OCI-LY3 (cell line): ENCODE results near the gene LNPK.
A peak's percentile ranks its signal among the peaks of the same experiment; 100 is the strongest.

Source experiments
- H2AFZ ChIP-seq: fragments of 200-600, 300-600 bp; shearing (Covaris generic); 2 replicates; pipeline ENCODE4 v1.6.0; 2014; ENCODE audit warnings: antibody characterized with exemption, low read depth, low read length
- H3K27ac ChIP-seq: fragments of 200-600, 300-600 bp; sonication (generic); 2 replicates; pipeline ENCODE4 v1.5.1; 2014; ENCODE audit warnings: mild to moderate bottlenecking, low read length, moderate library complexity, mixed read lengths
- H3K27me3 ChIP-seq: fragments of 200-600, 300-600 bp; sonication (generic); 2 replicates; pipeline ENCODE4 v1.6.1; 2014; ENCODE audit warnings: low read depth, low read length, mixed read lengths
- H3K36me3 ChIP-seq: fragments of 200-600, 300-600 bp; sonication (generic); replicated peaks from 2 replicates; pipeline ENCODE3; 2014; ENCODE audit warnings: low read depth, low read length, mixed read lengths
- H3K4me1 ChIP-seq: fragments of 300-600, 200-600 bp; sonication (generic); 2 replicates; pipeline ENCODE4 v1.6.1; 2014; ENCODE audit warnings: low read length, mixed read lengths
- H3K4me2 ChIP-seq: fragments of 200-600, 300-600 bp; sonication (generic); 2 replicates; pipeline ENCODE4 v1.6.1; 2014; ENCODE audit warnings: low read length, mixed read lengths
- H3K4me3 ChIP-seq: fragments of 300-600, 200-600 bp; sonication (generic); 2 replicates; pipeline ENCODE4 v1.5.1; 2014; ENCODE audit warnings: antibody characterized with exemption, mild to moderate bottlenecking, low read length, moderate library complexity
- H3K79me2 ChIP-seq: fragments of 300-600, 200-600 bp; shearing (Covaris generic); 2 replicates; pipeline ENCODE4 v1.6.1; 2014; ENCODE audit warnings: mild to moderate bottlenecking, low read length, mixed read lengths
- H3K9ac ChIP-seq: fragments of 300-600, 200-600 bp; shearing (Covaris generic); 2 replicates; pipeline ENCODE4 v1.6.0; 2014; ENCODE audit warnings: mild to moderate bottlenecking, low read length, moderate library complexity
- H3K9me3 ChIP-seq: fragments of 200-600, 300-600 bp; shearing (Covaris generic); 2 replicates; pipeline ENCODE4 v1.6.1; 2014; ENCODE audit warnings: low read length, mixed read lengths; ENCODE audit not compliant: insufficient read depth
- H4K20me1 ChIP-seq: fragments of 200-600, 300-600 bp; sonication (generic); 2 replicates; pipeline ENCODE4 v1.6.1; 2016; ENCODE audit warnings: low read length, mixed read lengths; ENCODE audit not compliant: insufficient read depth
- CTCF ChIP-seq: fragments of 200-600, 300-600 bp; sonication (generic); IDR thresholded peaks from 2 replicates; pipeline ENCODE4 v1.5.1; 2014; ENCODE audit warnings: antibody characterized with exemption, low read length, low read depth
- EZH2phosphoT487 ChIP-seq: fragments of 200-600 bp; shearing (Covaris generic); IDR thresholded peaks from 2 replicates; pipeline ENCODE4 v1.6.1; 2018; ENCODE audit warnings: antibody characterized with exemption, mixed run types, low read depth

Gene LNPK

GRCh38 chr2:176001916-176002687 lies at the start of gene LNPK:
TSS of gene LNPK (minus strand) at chr2:176002267. CDS start at chr2:175995584, 6,683 bp downstream.
- Histone ChIP-seq H3K9me3 (no peaks in the 10 kb centered on the region), H3K9ac (peak within 1 kb of the TSS; percentile 65), H3K4me1 (peaks cover 5% of the 10 kb centered on the region; the same call in 1 of the 2 replicates), H3K27me3 (no peaks in the 10 kb centered on the region), H3K79me2 (peaks cover 38% of the 10 kb centered on the region), H4K20me1 (no peaks in the 10 kb centered on the region), H3K4me3 (peak within 1 kb of the TSS; percentile 88), H3K36me3 (no peaks in the 10 kb centered on the region), H2AFZ (peak within 1 kb of the TSS; percentile 97), H3K27ac (peak within 1 kb of the TSS; percentile 7; the same call in 1 of the 2 replicates), H3K4me2 (peak within 1 kb of the TSS; percentile 97)
- TF ChIP-seq CTCF, result no peak
- TF ChIP-seq EZH2phosphoT487, result no peak

GRCh38 chr2:176039375-176039774 lies 37.3 kb upstream of the LNPK start:
- Histone ChIP-seq H3K4me1 (peaks cover 14% of the 10 kb centered on the region), H2AFZ (no peak overlapping the region), H3K36me3 (no peaks in the 10 kb centered on the region), H4K20me1 (no peaks in the 10 kb centered on the region), H3K27me3 (no peaks in the 10 kb centered on the region), H3K4me2 (peak overlapping the region; percentile 52), H3K79me2 (no peaks in the 10 kb centered on the region), H3K9me3 (no peaks in the 10 kb centered on the region), H3K27ac (no peak overlapping the region), H3K4me3 (peak overlapping the region; percentile 27; the same call in 1 of the 2 replicates), H3K9ac (no peak overlapping the region)
- no peak for TF ChIP-seq EZH2phosphoT487
- TF ChIP-seq CTCF, result no peak

DNA sequence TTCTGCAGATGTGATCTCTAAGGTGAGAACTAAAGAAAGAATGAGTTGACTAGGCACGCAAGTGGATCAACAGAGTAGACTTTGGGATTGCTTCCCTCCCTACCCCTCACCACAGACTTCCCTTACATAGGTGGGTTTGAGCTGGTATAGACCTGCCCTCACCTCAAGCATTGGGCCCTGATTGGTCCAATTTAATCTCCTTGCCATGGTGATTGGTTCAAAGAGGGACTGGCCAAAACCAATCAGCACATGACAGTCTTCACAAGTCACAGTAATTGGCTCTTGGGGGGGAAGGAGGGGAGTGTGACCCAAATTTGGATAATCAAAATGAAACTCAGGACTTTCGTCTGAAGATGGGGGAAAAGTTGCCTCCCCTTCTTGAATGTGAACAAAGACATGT lies 36.6 kb upstream of the LNPK start:
- Histone ChIP-seq H3K36me3 (no peaks in the 10 kb centered on the region), H3K79me2 (no peaks in the 10 kb centered on the region), H4K20me1 (no peaks in the 10 kb centered on the region), H3K4me2 (peak overlapping the region; percentile 52), H3K9ac (no peak overlapping the region), H2AFZ (peak overlapping the region; percentile 8; the same call in 1 of the 2 replicates), H3K4me3 (no peak overlapping the region), H3K27ac (no peak overlapping the region), H3K27me3 (no peaks in the 10 kb centered on the region), H3K9me3 (no peaks in the 10 kb centered on the region), H3K4me1 (peaks cover 14% of the 10 kb centered on the region)
- TF ChIP-seq CTCF, result no peak
- TF ChIP-seq EZH2phosphoT487, result no peak

DNA sequence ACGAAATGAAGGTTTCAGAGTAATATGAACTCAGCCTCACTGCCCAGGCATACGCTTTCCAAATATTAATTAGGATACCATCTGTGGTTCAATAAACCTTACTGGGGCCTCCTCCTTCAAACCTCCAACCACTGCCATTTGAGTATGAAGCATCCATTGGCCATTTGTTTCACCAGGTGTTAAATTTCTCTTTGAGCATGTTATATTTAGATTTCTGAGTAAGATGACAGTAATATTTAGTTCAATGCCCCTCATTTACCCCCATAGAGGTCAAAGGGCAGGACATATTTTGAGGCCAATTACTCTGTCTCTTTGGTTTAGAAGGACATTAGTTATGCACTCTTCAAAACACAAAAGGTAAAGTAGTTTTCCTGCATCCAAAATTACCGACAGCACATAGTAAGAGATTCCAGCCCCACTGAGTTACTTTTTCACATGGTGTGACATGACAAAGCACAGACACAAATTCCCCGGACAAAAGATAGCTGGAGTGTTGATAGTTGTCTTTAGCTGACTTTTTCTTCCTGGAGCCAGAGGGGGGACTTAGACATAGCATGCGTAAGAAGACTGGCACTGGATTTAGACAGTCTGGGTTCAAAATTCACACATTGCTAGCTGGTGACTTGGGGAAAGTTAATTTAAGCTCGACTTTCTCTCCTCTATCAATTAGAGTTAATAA lies 33.1 kb upstream of the LNPK start:
- H3K4me2 ChIP-seq, result no peak overlapping the region
- no peaks in the 10 kb centered on the region for H3K9me3 ChIP-seq
- TF ChIP-seq EZH2phosphoT487 (no peak), CTCF (no peak)
- H4K20me1 ChIP-seq, result no peaks in the 10 kb centered on the region
- no peak overlapping the region for H2AFZ ChIP-seq
- H3K36me3 ChIP-seq, result no peaks in the 10 kb centered on the region
- peaks cover 14% of the 10 kb centered on the region for H3K4me1 ChIP-seq
- no peak overlapping the region for H3K4me3 ChIP-seq
- H3K27ac ChIP-seq, result no peak overlapping the region
- no peaks in the 10 kb centered on the region for H3K79me2 ChIP-seq
- no peak overlapping the region for H3K9ac ChIP-seq
- no peaks in the 10 kb centered on the region for H3K27me3 ChIP-seq
